ENCODE data around the gene EML4.
"Not testable (repeated sequence)": the region's sequence is repeated elsewhere in the genome, so short reads cannot be mapped to it uniquely, and the experiment has no call there.

The EML4 gene

DNA sequence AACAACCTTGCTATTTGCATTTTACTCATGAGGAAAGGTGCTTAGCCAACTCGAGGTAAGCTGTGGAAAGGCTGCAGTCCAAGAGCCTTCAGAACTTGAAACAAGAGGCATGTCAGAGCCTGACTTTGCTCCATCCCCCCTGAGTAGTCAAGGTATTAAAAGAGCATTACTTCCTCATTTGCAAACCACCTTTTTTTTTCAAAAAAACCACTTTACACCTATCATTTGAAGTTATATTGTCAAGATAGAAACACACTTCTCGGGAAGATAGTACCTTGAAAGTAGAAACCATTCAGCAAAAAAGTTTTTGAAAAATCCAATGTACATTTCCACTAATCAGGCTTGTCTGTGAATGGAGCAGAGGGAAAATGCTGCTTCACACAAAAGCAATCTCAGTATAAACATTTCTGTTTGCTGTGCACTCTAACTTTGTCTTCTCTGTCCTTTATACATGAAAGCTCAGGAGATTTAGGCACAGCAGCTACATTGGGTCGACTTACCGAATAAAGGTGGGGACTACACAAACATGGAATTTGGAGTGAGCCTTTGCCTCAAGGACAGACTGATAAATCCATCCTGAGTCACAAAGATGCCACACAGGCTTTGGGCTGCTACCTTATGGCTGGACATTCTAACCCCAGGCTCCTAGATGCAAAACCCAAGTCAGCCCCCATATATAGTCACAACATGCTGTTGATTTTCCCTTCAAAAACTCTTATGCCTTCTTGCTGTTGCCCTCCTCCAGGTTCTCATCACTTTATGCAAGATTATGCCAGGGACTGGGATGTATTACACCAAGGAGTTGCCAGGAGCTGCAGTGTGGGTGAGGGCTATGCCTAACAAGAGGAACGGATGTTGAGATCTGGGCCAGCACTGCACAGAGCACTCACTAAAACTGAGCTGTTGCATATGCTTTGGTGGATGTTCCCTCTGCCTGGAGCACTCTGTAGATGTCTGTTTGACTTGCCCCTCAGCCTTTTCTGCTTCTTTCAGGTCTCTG lies 41.4 kb upstream of the EML4 start:
- Histone ChIP-seq H3K4me3 (ENCODE audit: low read depth in 1 of 2, low read length in 1 of 2) (no peak overlapping the region), H3K9me3 (no peaks in the 10 kb centered on the region), H3K4me1 (ENCODE audit: control insufficient read depth in 1 of 2, insufficient read depth in 1 of 2, low read depth in 1 of 2, low read length in 1 of 2) (peaks cover 41 to 56% of the 10 kb centered on the region in 2 experiments), H3K27ac (no peak overlapping the region), H3K36me3 (no peaks in the 10 kb centered on the region), H3K27me3 (peaks cover 4% of the 10 kb centered on the region)
- TF ChIP-seq, protein P1, sequence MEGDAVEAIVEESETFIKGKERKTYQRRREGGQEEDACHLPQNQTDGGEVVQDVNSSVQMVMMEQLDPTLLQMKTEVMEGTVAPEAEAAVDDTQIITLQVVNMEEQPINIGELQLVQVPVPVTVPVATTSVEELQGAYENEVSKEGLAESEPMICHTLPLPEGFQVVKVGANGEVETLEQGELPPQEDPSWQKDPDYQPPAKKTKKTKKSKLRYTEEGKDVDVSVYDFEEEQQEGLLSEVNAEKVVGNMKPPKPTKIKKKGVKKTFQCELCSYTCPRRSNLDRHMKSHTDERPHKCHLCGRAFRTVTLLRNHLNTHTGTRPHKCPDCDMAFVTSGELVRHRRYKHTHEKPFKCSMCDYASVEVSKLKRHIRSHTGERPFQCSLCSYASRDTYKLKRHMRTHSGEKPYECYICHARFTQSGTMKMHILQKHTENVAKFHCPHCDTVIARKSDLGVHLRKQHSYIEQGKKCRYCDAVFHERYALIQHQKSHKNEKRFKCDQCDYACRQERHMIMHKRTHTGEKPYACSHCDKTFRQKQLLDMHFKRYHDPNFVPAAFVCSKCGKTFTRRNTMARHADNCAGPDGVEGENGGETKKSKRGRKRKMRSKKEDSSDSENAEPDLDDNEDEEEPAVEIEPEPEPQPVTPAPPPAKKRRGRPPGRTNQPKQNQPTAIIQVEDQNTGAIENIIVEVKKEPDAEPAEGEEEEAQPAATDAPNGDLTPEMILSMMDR (IDR thresholded peaks at IDR 0.05) = no peak

DNA sequence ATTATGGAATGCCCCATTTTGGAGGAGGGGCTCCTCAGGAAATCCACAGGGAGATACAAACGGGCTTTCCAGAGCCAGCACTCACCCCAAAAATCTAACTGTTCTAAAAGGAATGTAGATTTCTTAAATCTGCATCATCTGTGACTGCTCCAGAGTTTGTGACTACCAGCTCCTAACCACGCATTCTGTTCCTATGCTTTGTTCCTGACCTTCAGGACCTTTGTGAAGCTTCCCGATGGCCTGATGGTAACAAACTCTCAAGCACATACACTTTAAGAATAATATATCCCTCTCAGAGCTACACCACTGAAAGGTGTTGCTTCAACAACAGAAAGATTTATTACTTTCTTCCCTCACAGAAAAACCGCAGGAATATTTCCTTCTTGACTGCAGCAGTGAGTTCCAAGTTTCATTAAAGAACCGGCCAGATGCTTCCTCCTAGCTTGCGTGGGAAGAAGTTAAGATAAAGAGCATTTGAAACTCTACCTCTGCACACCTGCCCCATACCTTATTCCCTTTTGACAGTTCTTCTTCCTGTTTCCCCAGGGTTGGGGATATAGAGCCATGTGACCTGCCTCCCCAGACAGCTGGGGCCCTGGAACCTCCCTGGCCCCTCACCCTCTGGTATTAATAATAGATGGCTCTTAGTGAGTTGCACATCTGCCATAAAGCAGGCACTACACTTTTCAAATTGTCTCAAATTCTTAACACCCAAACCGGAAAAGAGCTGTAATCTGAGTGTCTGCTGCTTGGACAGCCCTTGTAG lies 40.2 kb upstream of the EML4 start:
- peak overlapping the region; percentile 45 for H3K27ac ChIP-seq
- TF ChIP-seq, protein P1 (IDR thresholded peaks at IDR 0.05) = no peak
- no peak overlapping the region for H3K4me3 ChIP-seq (ENCODE audit: low read depth in 1 of 2, low read length in 1 of 2)
- H3K27me3 ChIP-seq = peaks cover 4% of the 10 kb centered on the region
- no peaks in the 10 kb centered on the region for H3K36me3 ChIP-seq
- peaks cover 46 to 62% of the 10 kb centered on the region in 2 experiments for H3K4me1 ChIP-seq (ENCODE audit: control insufficient read depth in 1 of 2, insufficient read depth in 1 of 2, low read depth in 1 of 2, low read length in 1 of 2)
- no peaks in the 10 kb centered on the region for H3K9me3 ChIP-seq

DNA sequence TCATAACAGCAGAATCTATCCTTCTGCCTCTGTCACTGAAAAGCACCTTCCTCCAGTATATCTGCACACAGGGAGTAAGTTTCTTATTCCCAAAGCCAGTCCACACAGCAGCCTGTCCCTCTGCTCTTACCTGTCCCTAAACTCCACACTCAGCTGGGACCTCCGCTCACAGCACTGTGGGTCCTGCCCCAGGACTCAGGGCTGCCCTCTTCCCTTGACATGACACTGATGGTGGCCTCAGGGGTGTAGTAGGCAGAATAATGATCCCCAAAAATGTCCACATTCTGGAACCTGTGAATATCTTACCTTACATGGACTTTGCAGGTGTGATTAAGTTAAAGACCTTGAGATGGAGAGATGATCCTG lies 39.7 kb upstream of the EML4 start:
- Histone ChIP-seq H3K4me3 (ENCODE audit: low read depth in 1 of 2, low read length in 1 of 2) (no peak overlapping the region), H3K27ac (peak overlapping the region; percentile 45), H3K36me3 (no peaks in the 10 kb centered on the region), H3K4me1 (ENCODE audit: control insufficient read depth in 1 of 2, insufficient read depth in 1 of 2, low read depth in 1 of 2, low read length in 1 of 2) (peaks cover 42 to 57% of the 10 kb centered on the region in 2 experiments), H3K27me3 (peaks cover 4% of the 10 kb centered on the region), H3K9me3 (no peaks in the 10 kb centered on the region)
- TF ChIP-seq, protein P1 (IDR thresholded peaks at IDR 0.05) = no peak

DNA sequence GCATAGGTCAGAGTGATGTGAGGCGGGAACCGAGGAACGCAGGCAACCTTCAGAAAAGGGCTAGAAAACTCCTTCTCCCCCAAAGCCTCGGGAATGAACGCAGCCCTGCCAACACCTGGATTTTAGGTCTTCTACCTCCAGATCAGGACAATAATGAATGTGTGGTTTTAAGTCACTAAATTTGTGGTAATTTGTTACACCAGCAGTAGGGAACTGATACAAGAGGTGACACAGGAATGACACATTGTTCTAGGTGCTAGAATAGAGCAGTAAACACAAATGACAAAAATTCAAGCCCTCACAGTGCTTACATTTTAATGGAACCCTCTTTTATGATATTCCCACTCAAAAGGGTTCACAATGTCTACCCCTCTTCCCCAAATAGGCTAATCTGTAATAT lies 39.2 kb upstream of the EML4 start:
- Histone ChIP-seq H3K36me3 (no peaks in the 10 kb centered on the region), H3K9me3 (no peaks in the 10 kb centered on the region), H3K4me3 (ENCODE audit: low read depth in 1 of 2, low read length in 1 of 2) (no peak overlapping the region), H3K4me1 (ENCODE audit: control insufficient read depth in 1 of 2, insufficient read depth in 1 of 2, low read depth in 1 of 2, low read length in 1 of 2) (peaks cover 40 to 53% of the 10 kb centered on the region in 2 experiments), H3K27ac (no peak overlapping the region), H3K27me3 (peaks cover 4% of the 10 kb centered on the region)
- TF ChIP-seq, protein P1 (IDR thresholded peaks at IDR 0.05) = no peak

DNA sequence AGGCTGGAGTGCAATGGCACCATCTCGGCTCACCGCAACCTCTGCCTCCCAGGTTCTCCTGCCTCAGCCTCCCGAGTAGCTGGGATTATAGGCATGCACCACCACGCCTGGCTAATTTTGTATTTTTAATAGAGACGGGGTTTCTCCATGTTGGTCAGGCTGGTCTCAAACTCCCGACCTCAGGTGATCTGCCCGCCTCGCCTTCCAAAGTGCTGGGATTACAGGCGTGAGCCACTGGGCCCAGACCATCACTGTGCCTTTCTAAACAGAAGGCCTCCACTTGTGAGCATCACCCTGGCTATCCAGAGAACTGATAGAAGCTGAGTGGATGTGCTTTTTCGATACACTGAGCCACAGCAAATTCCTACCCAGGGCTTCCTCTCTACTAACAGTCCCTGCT lies 38.3 kb upstream of the EML4 start:
- H3K27me3 ChIP-seq; H3K9me3 ChIP-seq; H3K4me3 ChIP-seq (ENCODE audit: low read depth in 1 of 2, low read length in 1 of 2); H3K36me3 ChIP-seq; H3K27ac ChIP-seq: not testable (repeated sequence)
- peaks cover 46 to 59% of the 10 kb centered on the region in 2 experiments for H3K4me1 ChIP-seq (ENCODE audit: control insufficient read depth in 1 of 2, insufficient read depth in 1 of 2, low read depth in 1 of 2, low read length in 1 of 2)

All from neutrophil (primary cell).